Upper lobe of right lung (tissue), 1 donor: ENCODE results near the gene ANKLE2. TPM values are rescaled to one million over a fixed set of nuclear protein-coding genes. Genes with fewer than 3 reads are reported as not detected.

Experiments
- ATAC-seq: fragments of 200-7000 bp; cut with Tn5 transposase; one replicate; pipeline ENCODE4 v1.9.1; 2020; ENCODE audit warnings: mild to moderate bottlenecking, moderate library complexity
- DNase-seq: peaks from one replicate; pipeline ENCODE4 v3.0.0-alpha.2; 2020
- H3K27ac ChIP-seq: fragments of 200-600 bp; one replicate; pipeline ENCODE4 v1.8.0; 2022
- H3K27me3 ChIP-seq: fragments of 200-600 bp; one replicate; pipeline ENCODE4 v1.8.0; 2022; ENCODE audit warnings: mild to moderate bottlenecking
- H3K36me3 ChIP-seq: fragments of 200-600 bp; one replicate; pipeline ENCODE4 v1.8.0; 2022
- H3K4me1 ChIP-seq: fragments of 200-600 bp; one replicate; pipeline ENCODE4 v1.8.0; 2022
- H3K4me3 ChIP-seq: fragments of 200-600 bp; one replicate; pipeline ENCODE4 v1.8.0; 2022; ENCODE audit warnings: mild to moderate bottlenecking
- H3K9me3 ChIP-seq: fragments of 200-600 bp; one replicate; pipeline ENCODE4 v1.8.0; 2022
- CTCF ChIP-seq: fragments of 200-600 bp; IDR thresholded peaks from one replicate; pipeline ENCODE4 v1.8.0; 2022; ENCODE audit warnings: antibody characterized with exemption
- intact Hi-C: fragments of 100-400 bp; cut with DNase I; formaldehyde crosslinking; loops from one replicate; pipeline ENCODE4 v1.11.0; 2022
- total RNA-seq: library from RNA; stranded (reverse); fragmentation: NEBNext Ultra II Directional; extraction: Animal tissue kit (Norgen Biotek cat#: 25700); gene quantifications from one replicate; pipeline ENCODE4 v1.2.1, GENCODE V29; 2021
- donor health status: DM: no; HTN: yes; CAD: no; lungs with severe emphysema.

The ANKLE2 gene
- total RNA-seq, 1 donor from 2014 or later, result 60.2 TPM

DNA sequence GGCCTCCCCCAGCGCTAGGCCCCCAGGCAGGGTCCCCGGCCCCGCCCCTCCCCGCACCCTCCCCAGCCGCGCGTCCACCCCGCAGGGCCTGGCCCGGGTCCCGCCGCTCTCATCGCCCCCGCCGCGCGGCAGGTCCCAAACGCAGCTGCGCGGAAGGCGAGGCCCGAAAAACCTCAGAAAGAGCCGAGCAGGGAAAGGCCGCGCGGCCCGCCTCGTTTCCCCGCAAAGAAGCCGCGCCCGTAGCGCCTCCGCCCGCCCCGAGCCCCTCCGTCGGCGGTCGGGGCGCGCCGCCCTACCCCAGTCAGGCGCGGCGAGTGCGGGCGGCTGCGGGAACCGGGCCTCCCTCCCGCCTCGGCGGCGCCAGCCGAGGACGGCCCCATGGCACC is 74.8 kb downstream of the ANKLE2 start:
- H3K9me3 ChIP-seq, result no peaks in the 10 kb centered on the region
- H3K4me3 ChIP-seq, result peak overlapping the region; percentile 69
- no peak for TF ChIP-seq CTCF
- no peaks in the 10 kb centered on the region for H3K27me3 ChIP-seq
- no peak overlapping the region for H3K27ac ChIP-seq
- peaks cover 8% of the 10 kb centered on the region for H3K4me1 ChIP-seq
- DNase-seq (no peak), ATAC-seq (no peak)
- no peaks in the 10 kb centered on the region for H3K36me3 ChIP-seq
- intact Hi-C loops, result no loop called here

GRCh38 chr12:132685400-132685799 is 76.2 kb downstream of the ANKLE2 start:
- Histone ChIP-seq H3K27me3 (no peaks in the 10 kb centered on the region), H3K36me3 (no peaks in the 10 kb centered on the region), H3K4me1 (peaks cover 8% of the 10 kb centered on the region), H3K9me3 (no peaks in the 10 kb centered on the region), H3K4me3 (no peak overlapping the region), H3K27ac (no peak overlapping the region)
- DNase-seq (no peak), ATAC-seq (no peak)
- no peak for TF ChIP-seq CTCF
- intact Hi-C loops, result no loop called here

DNA sequence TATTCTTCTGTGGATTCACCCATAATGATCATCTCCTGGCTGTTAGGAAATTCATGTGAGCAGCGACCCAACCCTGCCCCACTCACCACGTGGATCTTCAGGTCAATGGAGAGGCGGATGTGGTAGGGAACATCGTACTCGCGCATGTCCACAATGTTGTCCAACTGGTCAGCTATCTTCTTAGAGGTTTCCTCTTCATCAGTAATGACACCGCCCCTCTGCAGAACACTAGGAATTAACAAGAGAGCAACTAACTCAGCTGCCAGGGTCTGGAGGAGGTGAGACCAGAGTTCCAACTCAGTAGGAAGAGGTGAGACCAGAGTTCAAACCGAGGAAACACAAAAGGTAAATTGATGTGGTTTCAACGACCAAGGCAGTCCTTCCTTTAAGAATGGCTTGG is 84.1 kb downstream of the ANKLE2 start:
- no peak for TF ChIP-seq CTCF
- DNase-seq (no peak), ATAC-seq (no peak)
- Histone ChIP-seq H3K36me3 (peaks cover 52% of the 10 kb centered on the region), H3K27ac (no peak overlapping the region), H3K4me3 (no peak overlapping the region), H3K9me3 (no peaks in the 10 kb centered on the region), H3K27me3 (no peaks in the 10 kb centered on the region), H3K4me1 (no peaks in the 10 kb centered on the region)
- intact Hi-C loops, result no loop called here

DNA sequence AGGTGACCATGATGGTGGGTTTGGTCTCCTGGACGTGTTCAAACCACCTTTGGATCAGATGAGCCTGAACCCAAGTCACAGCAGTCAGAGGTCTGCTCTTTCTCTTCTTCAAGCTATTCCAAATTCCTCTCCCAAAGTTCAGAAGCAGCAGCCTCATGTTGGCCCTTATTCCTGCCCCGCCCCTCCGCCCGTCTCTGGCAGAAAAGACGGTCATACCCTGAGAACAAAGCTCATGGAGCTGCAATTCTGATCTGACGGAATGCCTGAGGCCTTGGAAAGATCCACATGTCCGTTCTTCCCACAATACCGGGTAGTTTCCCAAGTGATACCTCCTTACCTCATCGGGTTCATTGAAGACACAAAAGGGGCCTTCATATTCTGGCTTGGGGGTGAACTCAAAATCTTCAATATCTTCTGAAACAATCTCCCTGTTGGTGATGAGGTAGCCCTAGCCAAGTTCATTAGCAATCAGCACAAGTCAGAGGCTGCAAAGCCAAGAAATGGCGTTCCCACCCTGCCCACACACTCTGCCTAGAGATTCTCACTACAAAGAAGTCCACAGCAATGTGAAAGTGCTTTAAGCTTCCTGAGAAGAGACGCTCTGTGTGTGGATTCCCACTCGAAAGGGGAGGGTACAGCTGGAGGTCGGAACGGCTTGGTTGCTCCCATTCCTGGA is 85.7 kb downstream of the ANKLE2 start:
- intact Hi-C loops, result no loop called here
- H3K9me3 ChIP-seq, result no peaks in the 10 kb centered on the region
- ATAC-seq (no peak), DNase-seq (no peak)
- H3K4me1 ChIP-seq, result no peaks in the 10 kb centered on the region
- peaks cover 59% of the 10 kb centered on the region for H3K36me3 ChIP-seq
- no peaks in the 10 kb centered on the region for H3K27me3 ChIP-seq
- no peak overlapping the region for H3K27ac ChIP-seq
- no peak overlapping the region for H3K4me3 ChIP-seq
- no peak for TF ChIP-seq CTCF

Other genes with a start within 250 kb of the ANKLE2 start
- 1.8 TPM for gene LRCOL1, start 151.2 kb downstream of the ANKLE2 start, total RNA-seq
- gene P2RX2, start 143.1 kb downstream of the ANKLE2 start, total RNA-seq, result 0.55 TPM
- 23.5 TPM for gene POLE, start 74.5 kb downstream of the ANKLE2 start, total RNA-seq
- gene PXMP2, start 74.2 kb downstream of the ANKLE2 start, total RNA-seq, result 21.2 TPM
- 25.4 TPM for gene PGAM5, start 51.0 kb downstream of the ANKLE2 start, total RNA-seq
- 65.3 TPM for gene GOLGA3, start 67.0 kb upstream of the ANKLE2 start, total RNA-seq
- 50.2 TPM for gene CHFR, start 125.8 kb upstream of the ANKLE2 start, total RNA-seq
- gene ZNF605, start 194.5 kb upstream of the ANKLE2 start, total RNA-seq, result 13.4 TPM
- gene ZNF26, start 224.5 kb upstream of the ANKLE2 start, total RNA-seq, result 11.4 TPM